ENCODE results near the gene NDUFS8. TPM values are rescaled to one million over a fixed set of nuclear protein-coding genes. Genes with fewer than 3 reads are reported as not detected.

Gene NDUFS8
- total and polyA plus RNA-seq, 3 donors from 2014 or later, result 149 to 196 (median 184) TPM

- Histone ChIP-seq H3K27me3 (no peaks in the 10 kb centered on the region), H3K27ac (no peak overlapping the region), H3K9me3 (no peaks in the 10 kb centered on the region), H3K36me3 (ENCODE audit: low read depth, missing control alignments) (no peaks in the 10 kb centered on the region), H3K4me3 (no peak overlapping the region), H3K4me1 (no peaks in the 10 kb centered on the region)
- TF ChIP-seq CTCF (IDR thresholded peaks at IDR 0.05), result no peak
- TF ChIP-seq POLR2A (IDR thresholded peaks at IDR 0.05), result no peak
- intact Hi-C loops (cut with DNase I; ENCODE audit: low total_unique reads), result no loop called here
- no peak for DNase-seq
- WGBS, 2 donors, result 67 to 74% methylated on average over 18 to 29 of the region's 29 CpGs
These were observed 33.0 kb upstream of the NDUFS8 start for GRCh38 chr11:67997475-67997921.

- no peak for DNase-seq
These were observed 32.1 kb upstream of the NDUFS8 start for GRCh38 chr11:67998150-67999045.

GRCh38 chr11:67999201-67999629 is 31.3 kb upstream of the NDUFS8 start:
- Histone ChIP-seq H3K4me3 (no peak overlapping the region), H3K9me3 (no peaks in the 10 kb centered on the region), H3K27me3 (no peaks in the 10 kb centered on the region), H3K4me1 (peaks cover 1% of the 10 kb centered on the region), H3K27ac (no peak overlapping the region), H3K36me3 (ENCODE audit: low read depth, missing control alignments) (no peaks in the 10 kb centered on the region)
- TF ChIP-seq POLR2A (IDR thresholded peaks at IDR 0.05) (no peak), CTCF (IDR thresholded peaks at IDR 0.05) (no peak)
- intact Hi-C loops (cut with DNase I; ENCODE audit: low total_unique reads), result no loop called here
- WGBS, 2 donors, result 96 to 98% methylated on average over 9 to 13 of the region's 13 CpGs
- no peak for DNase-seq

More at GRCh38 chr11:67998150-67999045, 32.1 kb upstream of the NDUFS8 start:
- 85% methylated on average over 5 to 9 of the region's 9 CpGs for WGBS, 2 donors
- TF ChIP-seq CTCF (IDR thresholded peaks at IDR 0.05) (no peak), POLR2A (IDR thresholded peaks at IDR 0.05) (no peak)
- intact Hi-C loops (cut with DNase I; ENCODE audit: low total_unique reads), result no loop called here
- H3K27me3 ChIP-seq, result no peaks in the 10 kb centered on the region
- no peak overlapping the region for H3K4me3 ChIP-seq
- H3K27ac ChIP-seq, result no peak overlapping the region
- no peaks in the 10 kb centered on the region for H3K4me1 ChIP-seq
- H3K36me3 ChIP-seq (ENCODE audit: low read depth, missing control alignments), result no peaks in the 10 kb centered on the region
- no peaks in the 10 kb centered on the region for H3K9me3 ChIP-seq

GRCh38 chr11:67999704-68000103 is 30.8 kb upstream of the NDUFS8 start:
- intact Hi-C loops (cut with DNase I; ENCODE audit: low total_unique reads), result no loop called here
- DNase-seq, result no peak
- H3K4me3 ChIP-seq, result no peak overlapping the region
- no peak overlapping the region for H3K27ac ChIP-seq
- H3K4me1 ChIP-seq, result peaks cover 4% of the 10 kb centered on the region
- no peaks in the 10 kb centered on the region for H3K9me3 ChIP-seq
- H3K36me3 ChIP-seq (ENCODE audit: low read depth, missing control alignments), result no peaks in the 10 kb centered on the region
- no peak for TF ChIP-seq CTCF (IDR thresholded peaks at IDR 0.05)
- TF ChIP-seq POLR2A (IDR thresholded peaks at IDR 0.05), result no peak
- no peaks in the 10 kb centered on the region for H3K27me3 ChIP-seq
- WGBS, 2 donors, result 97 to 100% methylated on average over 3 to 5 of the region's 5 CpGs

Data from testis (tissue), 3 donors.